ENCODE measurements around the gene KIF14. TPM values are rescaled to one million over a fixed set of nuclear protein-coding genes. Genes with fewer than 3 reads are reported as not detected.
"Not testable (repeated sequence)": the region's sequence is repeated elsewhere in the genome, so short reads cannot be mapped to it uniquely, and the experiment has no call there.

The KIF14 gene
- total RNA-seq, 2 experiments from 2014 or later: 17.4 to 17.8 TPM

GRCh38 chr1:200610846-200611245 lies 9.7 kb downstream of the KIF14 start:
- H3K4me3 Mint-ChIP-seq: no peak overlapping the region
- H3K27me3 Mint-ChIP-seq: no peaks in the 10 kb centered on the region
- DNase-seq: no peak
- no peak overlapping the region for H3K27ac Mint-ChIP-seq
- H3K36me3 Mint-ChIP-seq: peaks cover 25% of the 10 kb centered on the region
- H3K4me1 Mint-ChIP-seq: no peaks in the 10 kb centered on the region
- H3K9me3 Mint-ChIP-seq: no peaks in the 10 kb centered on the region

- Mint-ChIP-seq H3K36me3 (peaks cover 25% of the 10 kb centered on the region), H3K4me1 (no peaks in the 10 kb centered on the region), H3K27me3 (no peaks in the 10 kb centered on the region), H3K27ac (no peak overlapping the region), H3K9me3 (no peaks in the 10 kb centered on the region), H3K4me3 (no peak overlapping the region)
- DNase-seq: no peak
These were observed 17.9 kb downstream of the KIF14 start for GRCh38 chr1:200602632-200603031.

GRCh38 chr1:200590001-200590400 lies 30.6 kb downstream of the KIF14 start:
- Mint-ChIP-seq H3K4me1 (no peaks in the 10 kb centered on the region), H3K36me3 (peaks cover 18% of the 10 kb centered on the region), H3K9me3 (no peaks in the 10 kb centered on the region), H3K27ac (no peak overlapping the region), H3K4me3 (no peak overlapping the region), H3K27me3 (no peaks in the 10 kb centered on the region)
- DNase-seq: no peak

- Mint-ChIP-seq H3K9me3 (peaks cover 6% of the 10 kb centered on the region), H3K4me3 (no peak overlapping the region), H3K27me3 (no peaks in the 10 kb centered on the region), H3K27ac (no peak overlapping the region), H3K4me1 (no peaks in the 10 kb centered on the region), H3K36me3 (peaks cover 25% of the 10 kb centered on the region)
- no peak for DNase-seq
These were observed 31.9 kb downstream of the KIF14 start for GRCh38 chr1:200588698-200589097.

- no peak overlapping the region for H3K27ac Mint-ChIP-seq
- peaks cover 4% of the 10 kb centered on the region for H3K36me3 Mint-ChIP-seq
- no peaks in the 10 kb centered on the region for H3K9me3 Mint-ChIP-seq
- peaks cover 3% of the 10 kb centered on the region for H3K27me3 Mint-ChIP-seq
- H3K4me1 Mint-ChIP-seq: peaks cover 7% of the 10 kb centered on the region
- no peak overlapping the region for H3K4me3 Mint-ChIP-seq
- DNase-seq: no peak
These were observed 56.2 kb downstream of the KIF14 start for GRCh38 chr1:200564319-200564718.

GRCh38 chr1:200561856-200562214 lies 58.7 kb downstream of the KIF14 start:
- Mint-ChIP-seq H3K4me3 (no peak overlapping the region), H3K27me3 (peaks cover 3% of the 10 kb centered on the region)
- DNase-seq: no peak

GRCh38 chr1:200558866-200559459 lies 61.6 kb downstream of the KIF14 start:
- H3K4me1 Mint-ChIP-seq: peaks cover 7% of the 10 kb centered on the region
- peak; percentile 5 for DNase-seq

More at GRCh38 chr1:200561856-200562214, 58.7 kb downstream of the KIF14 start:
- Mint-ChIP-seq H3K4me1 (peaks cover 7% of the 10 kb centered on the region), H3K9me3 (no peaks in the 10 kb centered on the region), H3K27ac (no peak overlapping the region), H3K36me3 (peaks cover 4% of the 10 kb centered on the region)

GRCh38 chr1:200556002-200556401 lies 64.5 kb downstream of the KIF14 start:
- no peaks in the 10 kb centered on the region for H3K4me1 Mint-ChIP-seq
- DNase-seq: no peak
- H3K27me3 Mint-ChIP-seq: no peaks in the 10 kb centered on the region
- H3K9me3 Mint-ChIP-seq: no peaks in the 10 kb centered on the region
- peaks cover 4% of the 10 kb centered on the region for H3K36me3 Mint-ChIP-seq
- no peak overlapping the region for H3K27ac Mint-ChIP-seq
- H3K4me3 Mint-ChIP-seq: no peak overlapping the region

More at GRCh38 chr1:200558866-200559459, 61.6 kb downstream of the KIF14 start:
- Mint-ChIP-seq H3K9me3 (no peaks in the 10 kb centered on the region), H3K36me3 (peaks cover 4% of the 10 kb centered on the region), H3K4me3 (no peak overlapping the region), H3K27me3 (no peaks in the 10 kb centered on the region), H3K27ac (no peak overlapping the region)

GRCh38 chr1:200552737-200553136 lies 67.8 kb downstream of the KIF14 start:
- H3K27ac Mint-ChIP-seq: not testable (repeated sequence)

GRCh38 chr1:200550367-200550766 lies 70.2 kb downstream of the KIF14 start:
- H3K4me3 Mint-ChIP-seq: no peak overlapping the region
- no peaks in the 10 kb centered on the region for H3K27me3 Mint-ChIP-seq
- no peak for DNase-seq
- H3K36me3 Mint-ChIP-seq: no peaks in the 10 kb centered on the region
- H3K4me1 Mint-ChIP-seq: peaks cover 12% of the 10 kb centered on the region
- H3K9me3 Mint-ChIP-seq: no peaks in the 10 kb centered on the region
- H3K27ac Mint-ChIP-seq: no peak overlapping the region

More at GRCh38 chr1:200552737-200553136, 67.8 kb downstream of the KIF14 start:
- not testable (repeated sequence) for H3K27me3 Mint-ChIP-seq, H3K9me3 Mint-ChIP-seq, H3K4me3 Mint-ChIP-seq, H3K4me1 Mint-ChIP-seq, H3K36me3 Mint-ChIP-seq, DNase-seq

GRCh38 chr1:200547386-200547785 lies 73.2 kb downstream of the KIF14 start:
- Mint-ChIP-seq H3K4me1 (peaks cover 12% of the 10 kb centered on the region), H3K27ac (no peak overlapping the region), H3K9me3 (no peaks in the 10 kb centered on the region), H3K27me3 (no peaks in the 10 kb centered on the region), H3K4me3 (no peak overlapping the region), H3K36me3 (no peaks in the 10 kb centered on the region)
- no peak for DNase-seq

- Mint-ChIP-seq H3K4me1 (peaks cover 12% of the 10 kb centered on the region), H3K4me3 (no peak overlapping the region), H3K27me3 (no peaks in the 10 kb centered on the region), H3K27ac (no peak overlapping the region), H3K9me3 (no peaks in the 10 kb centered on the region), H3K36me3 (no peaks in the 10 kb centered on the region)
- no peak for DNase-seq
These were observed 74.0 kb downstream of the KIF14 start for GRCh38 chr1:200546577-200546976.

- peaks cover 5% of the 10 kb centered on the region for H3K4me1 Mint-ChIP-seq
- H3K27ac Mint-ChIP-seq: no peak overlapping the region
- no peak for DNase-seq
These were observed 78.4 kb downstream of the KIF14 start for GRCh38 chr1:200542162-200542561.

GRCh38 chr1:200540281-200540680 lies 80.3 kb downstream of the KIF14 start:
- H3K36me3 Mint-ChIP-seq: no peaks in the 10 kb centered on the region
- H3K27ac Mint-ChIP-seq: no peak overlapping the region
- H3K9me3 Mint-ChIP-seq: no peaks in the 10 kb centered on the region
- H3K27me3 Mint-ChIP-seq: no peaks in the 10 kb centered on the region
- DNase-seq: no peak
- H3K4me1 Mint-ChIP-seq: no peaks in the 10 kb centered on the region
- H3K4me3 Mint-ChIP-seq: no peak overlapping the region

More at GRCh38 chr1:200542162-200542561, 78.4 kb downstream of the KIF14 start:
- Mint-ChIP-seq H3K27me3 (no peaks in the 10 kb centered on the region), H3K4me3 (no peak overlapping the region), H3K36me3 (no peaks in the 10 kb centered on the region), H3K9me3 (no peaks in the 10 kb centered on the region)

- Mint-ChIP-seq H3K27me3 (no peaks in the 10 kb centered on the region), H3K4me3 (no peak overlapping the region), H3K36me3 (no peaks in the 10 kb centered on the region), H3K4me1 (no peaks in the 10 kb centered on the region), H3K27ac (no peak overlapping the region), H3K9me3 (no peaks in the 10 kb centered on the region)
- no peak for DNase-seq
These were observed 82.4 kb downstream of the KIF14 start for GRCh38 chr1:200538179-200538578.

- no peak for DNase-seq
- no peaks in the 10 kb centered on the region for H3K27me3 Mint-ChIP-seq
- H3K27ac Mint-ChIP-seq: no peak overlapping the region
- peaks cover 8% of the 10 kb centered on the region for H3K4me1 Mint-ChIP-seq
- H3K9me3 Mint-ChIP-seq: no peaks in the 10 kb centered on the region
- H3K4me3 Mint-ChIP-seq: no peak overlapping the region
- no peaks in the 10 kb centered on the region for H3K36me3 Mint-ChIP-seq
These were observed 84.9 kb downstream of the KIF14 start for GRCh38 chr1:200535605-200536004.
